Epithelial cell of proximal tubule (primary cell): ENCODE results near the gene MAT1A. TPM values are rescaled to one million over a fixed set of nuclear protein-coding genes. Genes with fewer than 3 reads are reported as not detected.

Source experiments
- DNase-seq: peaks from one replicate; pipeline ENCODE4 v3.0.0-alpha.2; 2011; ENCODE audit warnings: low read depth
- H3K4me3 ChIP-seq: 2 replicates; pipeline ENCODE4 v1.5.1; 2011; ENCODE audit warnings: low read depth, mild to moderate bottlenecking, low read length
- CTCF ChIP-seq: conservative IDR thresholded peaks from 2 replicates; pipeline ENCODE4 v1.5.1; 2012; ENCODE audit warnings: low read depth, mild to moderate bottlenecking, low read length
- total RNA-seq: library from RNA; depleted of rRNA; stranded (reverse); fragments of >200 nt; gene quantifications from 2 replicates; pipeline ENCODE4 v1.2.3, GENCODE V29; 2015

Gene MAT1A
- total RNA-seq, 1 donor from 2014 or later, result not detected

GRCh38 chr10:80296942-80297341, 7.5 kb upstream of the MAT1A start:
- DNase-seq, result no peak
- no peak for TF ChIP-seq CTCF
- H3K4me3 ChIP-seq, result no peak overlapping the region

- DNase-seq, result no peak
- H3K4me3 ChIP-seq, result no peak overlapping the region
- TF ChIP-seq CTCF, result no peak
Measured at GRCh38 chr10:80292607-80293239, 3.3 kb upstream of the MAT1A start.

GRCh38 chr10:80290474-80291220, 1.2 kb upstream of the MAT1A start:
- DNase-seq, result no peak
- no peak for TF ChIP-seq CTCF
- H3K4me3 ChIP-seq, result no peak overlapping the region

- no peak overlapping the region for H3K4me3 ChIP-seq
- TF ChIP-seq CTCF, result no peak
- no peak for DNase-seq
Measured at GRCh38 chr10:80288849-80289248, 609 bp downstream of the MAT1A start.

GRCh38 chr10:80284522-80284921, 4.9 kb downstream of the MAT1A start:
- H3K4me3 ChIP-seq, result no peak overlapping the region
- no peak for DNase-seq
- TF ChIP-seq CTCF, result no peak

GRCh38 chr10:80283536-80284199, 5.8 kb downstream of the MAT1A start:
- TF ChIP-seq CTCF, result no peak
- no peak for DNase-seq
- H3K4me3 ChIP-seq, result no peak overlapping the region
